SU-DHL-6 (cell line): ENCODE results near the gene AP1B1.
"Not testable (repeated sequence)": the region's sequence is repeated elsewhere in the genome, so short reads cannot be mapped to it uniquely, and the experiment has no call there.

Experiments
- EZH2phosphoT487 ChIP-seq: fragments of 200-600 bp; sonication (generic), shearing (Covaris generic); conservative IDR thresholded peaks from 2 replicates; pipeline ENCODE4 v1.6.1; 2018; ENCODE audit warnings: mild to moderate bottlenecking, antibody characterized with exemption, low read length, moderate library complexity, mixed read lengths
- TF ChIP-seq, protein P1 (sequence below): fragments of 200-600 bp; sonication (generic); IDR thresholded peaks from one replicate; pipeline ENCODE4 v1.5.1; 2017; ENCODE audit warnings: antibody characterized with exemption, mild to moderate bottlenecking, low read length, moderate library complexity; ENCODE audit not compliant: insufficient read depth, poor library complexity, severe bottlenecking

GRCh38 chr22:29374806-29375205 is 13.6 kb downstream of the AP1B1 start:
- TF ChIP-seq, protein P1, sequence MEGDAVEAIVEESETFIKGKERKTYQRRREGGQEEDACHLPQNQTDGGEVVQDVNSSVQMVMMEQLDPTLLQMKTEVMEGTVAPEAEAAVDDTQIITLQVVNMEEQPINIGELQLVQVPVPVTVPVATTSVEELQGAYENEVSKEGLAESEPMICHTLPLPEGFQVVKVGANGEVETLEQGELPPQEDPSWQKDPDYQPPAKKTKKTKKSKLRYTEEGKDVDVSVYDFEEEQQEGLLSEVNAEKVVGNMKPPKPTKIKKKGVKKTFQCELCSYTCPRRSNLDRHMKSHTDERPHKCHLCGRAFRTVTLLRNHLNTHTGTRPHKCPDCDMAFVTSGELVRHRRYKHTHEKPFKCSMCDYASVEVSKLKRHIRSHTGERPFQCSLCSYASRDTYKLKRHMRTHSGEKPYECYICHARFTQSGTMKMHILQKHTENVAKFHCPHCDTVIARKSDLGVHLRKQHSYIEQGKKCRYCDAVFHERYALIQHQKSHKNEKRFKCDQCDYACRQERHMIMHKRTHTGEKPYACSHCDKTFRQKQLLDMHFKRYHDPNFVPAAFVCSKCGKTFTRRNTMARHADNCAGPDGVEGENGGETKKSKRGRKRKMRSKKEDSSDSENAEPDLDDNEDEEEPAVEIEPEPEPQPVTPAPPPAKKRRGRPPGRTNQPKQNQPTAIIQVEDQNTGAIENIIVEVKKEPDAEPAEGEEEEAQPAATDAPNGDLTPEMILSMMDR: not testable (repeated sequence)
- TF ChIP-seq EZH2phosphoT487: not testable (repeated sequence)
